GM12874 (cell line): Measurements from ENCODE around the gene CCDC180.

Experiments used
- TF ChIP-seq, protein P1 (sequence below): IDR thresholded peaks from 2 replicates; pipeline ENCODE4 v1.5.1; 2011; ENCODE audit warnings: low read depth, mild to moderate bottlenecking, control low read depth, low read length, moderate library complexity; ENCODE audit not compliant: insufficient read depth

Gene CCDC180

DNA sequence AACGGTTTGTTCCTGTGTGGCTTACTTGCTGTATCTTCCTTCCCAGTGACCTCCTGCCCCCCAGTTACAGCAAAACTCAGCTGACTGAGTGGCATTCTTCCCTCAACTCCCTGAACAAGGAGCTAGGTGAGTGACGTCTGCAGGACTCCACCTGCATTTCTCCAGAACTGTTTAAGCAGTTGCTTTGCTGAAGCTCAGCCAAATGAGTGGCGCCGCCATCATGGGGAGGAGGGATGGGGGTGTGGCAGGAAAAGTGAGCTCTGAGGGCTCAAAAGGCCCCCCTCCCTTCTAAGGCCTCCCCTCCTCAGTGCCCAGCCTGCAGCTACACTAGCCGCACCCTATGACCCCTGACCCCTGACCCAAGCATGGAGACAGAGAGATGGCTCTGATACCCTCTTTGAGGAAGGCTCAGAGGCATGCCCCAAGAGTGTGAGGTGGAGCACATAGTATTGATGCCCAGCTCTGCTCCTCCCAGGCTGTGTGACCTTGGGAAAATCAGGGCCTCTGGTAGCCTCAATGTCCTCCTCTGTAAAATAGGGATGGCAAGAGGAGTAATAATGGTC lies 12.7 kb downstream of the CCDC180 start:
- TF ChIP-seq, protein P1, sequence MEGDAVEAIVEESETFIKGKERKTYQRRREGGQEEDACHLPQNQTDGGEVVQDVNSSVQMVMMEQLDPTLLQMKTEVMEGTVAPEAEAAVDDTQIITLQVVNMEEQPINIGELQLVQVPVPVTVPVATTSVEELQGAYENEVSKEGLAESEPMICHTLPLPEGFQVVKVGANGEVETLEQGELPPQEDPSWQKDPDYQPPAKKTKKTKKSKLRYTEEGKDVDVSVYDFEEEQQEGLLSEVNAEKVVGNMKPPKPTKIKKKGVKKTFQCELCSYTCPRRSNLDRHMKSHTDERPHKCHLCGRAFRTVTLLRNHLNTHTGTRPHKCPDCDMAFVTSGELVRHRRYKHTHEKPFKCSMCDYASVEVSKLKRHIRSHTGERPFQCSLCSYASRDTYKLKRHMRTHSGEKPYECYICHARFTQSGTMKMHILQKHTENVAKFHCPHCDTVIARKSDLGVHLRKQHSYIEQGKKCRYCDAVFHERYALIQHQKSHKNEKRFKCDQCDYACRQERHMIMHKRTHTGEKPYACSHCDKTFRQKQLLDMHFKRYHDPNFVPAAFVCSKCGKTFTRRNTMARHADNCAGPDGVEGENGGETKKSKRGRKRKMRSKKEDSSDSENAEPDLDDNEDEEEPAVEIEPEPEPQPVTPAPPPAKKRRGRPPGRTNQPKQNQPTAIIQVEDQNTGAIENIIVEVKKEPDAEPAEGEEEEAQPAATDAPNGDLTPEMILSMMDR: no peak

DNA sequence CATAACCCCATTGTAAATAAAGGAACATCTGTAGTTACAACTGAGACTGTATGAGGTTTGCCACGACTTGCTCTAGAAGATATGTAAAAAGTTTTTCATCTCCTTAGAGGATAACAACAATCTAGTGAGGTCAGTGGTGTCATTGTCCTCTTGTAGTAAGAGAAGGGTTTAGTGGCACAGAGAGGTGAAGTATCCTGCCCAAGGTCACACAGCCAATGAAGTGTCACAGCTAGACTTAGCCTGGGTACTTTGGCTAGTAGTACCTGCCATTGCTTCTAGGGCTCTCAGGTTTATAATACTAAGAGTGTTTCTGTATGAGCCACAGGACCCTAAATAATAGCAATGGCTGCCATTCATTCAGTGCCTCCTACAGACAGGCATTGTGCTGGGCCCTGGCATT lies 13.8 kb downstream of the CCDC180 start:
- TF ChIP-seq, protein P1: no peak

DNA sequence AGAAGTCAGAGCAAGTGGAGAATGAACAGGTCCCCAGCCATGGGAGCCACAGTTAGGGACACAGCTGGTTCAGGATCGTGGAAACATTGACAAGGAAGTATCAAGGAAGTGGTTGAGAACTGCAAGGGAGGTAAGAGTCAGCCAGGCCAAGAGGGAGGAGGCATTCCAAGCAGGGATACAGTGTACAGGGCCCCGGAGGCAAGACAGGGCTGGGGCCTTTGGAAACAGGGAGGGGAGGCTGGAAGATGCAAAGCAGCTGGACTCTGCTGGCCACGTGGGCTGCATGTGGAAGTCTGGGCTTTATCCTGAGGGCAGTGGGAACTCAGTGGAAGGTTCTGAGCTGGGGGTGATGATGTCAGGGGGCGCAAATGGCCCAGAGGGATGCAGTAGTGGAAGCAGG lies 14.2 kb downstream of the CCDC180 start:
- TF ChIP-seq, protein P1: no peak

DNA sequence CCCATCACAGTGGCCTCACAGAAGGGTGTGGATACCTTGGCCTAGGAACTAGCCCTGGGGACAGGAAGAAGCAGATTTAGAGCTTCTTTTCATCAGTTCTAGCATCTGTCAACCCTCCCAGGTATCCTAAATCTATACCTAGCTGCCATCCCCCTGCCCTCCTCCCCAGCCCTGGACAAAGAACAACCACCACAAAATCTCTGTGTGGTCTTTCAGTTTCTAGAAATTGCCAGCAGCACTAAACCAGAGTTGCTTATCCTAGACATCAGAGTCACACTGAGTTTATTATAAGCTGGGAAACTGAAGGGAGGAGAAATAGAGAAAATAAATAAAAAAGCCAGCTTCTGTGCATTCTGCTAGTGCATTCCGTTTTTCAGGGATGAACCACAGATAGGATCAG lies 14.6 kb downstream of the CCDC180 start:
- TF ChIP-seq, protein P1: no peak

DNA sequence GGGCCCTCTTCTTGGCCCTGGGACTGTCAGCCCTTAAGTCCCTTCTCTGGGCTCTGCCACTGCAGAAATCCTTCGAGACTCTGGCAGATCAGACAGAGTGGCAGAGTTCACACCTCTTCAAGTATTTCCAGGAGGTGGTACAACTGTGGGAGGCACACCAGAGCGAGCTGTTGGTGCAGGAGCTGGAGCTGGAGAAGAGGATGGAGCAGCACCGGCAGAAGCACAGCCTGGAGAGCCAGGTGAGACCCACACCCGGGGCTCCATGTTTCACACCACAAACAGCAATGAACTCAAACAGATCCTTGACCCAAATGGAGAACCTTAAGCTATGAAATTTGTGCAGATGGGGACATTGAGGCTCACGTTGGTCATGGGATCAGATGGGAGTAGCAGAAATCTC lies 17.5 kb downstream of the CCDC180 start:
- TF ChIP-seq, protein P1: no peak

DNA sequence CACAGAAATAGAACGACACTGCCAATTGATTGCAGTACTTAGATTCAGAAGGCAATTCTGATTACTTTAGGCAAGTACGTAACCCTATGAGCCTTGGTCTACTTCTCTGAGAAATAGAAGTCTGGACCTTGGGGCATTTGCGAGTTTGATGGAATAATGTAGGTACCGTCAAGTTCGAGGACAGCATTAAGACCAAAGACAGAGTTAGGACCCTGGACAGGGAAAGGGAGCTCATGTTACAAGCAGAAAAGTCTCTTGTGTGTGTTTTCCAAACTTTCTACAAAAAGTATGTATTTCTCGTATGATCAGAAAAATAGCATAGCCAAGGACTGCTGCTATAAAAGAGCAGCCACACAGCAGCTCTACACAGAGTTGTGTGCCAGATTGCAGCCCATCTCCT lies 20.1 kb downstream of the CCDC180 start:
- TF ChIP-seq, protein P1: no peak

DNA sequence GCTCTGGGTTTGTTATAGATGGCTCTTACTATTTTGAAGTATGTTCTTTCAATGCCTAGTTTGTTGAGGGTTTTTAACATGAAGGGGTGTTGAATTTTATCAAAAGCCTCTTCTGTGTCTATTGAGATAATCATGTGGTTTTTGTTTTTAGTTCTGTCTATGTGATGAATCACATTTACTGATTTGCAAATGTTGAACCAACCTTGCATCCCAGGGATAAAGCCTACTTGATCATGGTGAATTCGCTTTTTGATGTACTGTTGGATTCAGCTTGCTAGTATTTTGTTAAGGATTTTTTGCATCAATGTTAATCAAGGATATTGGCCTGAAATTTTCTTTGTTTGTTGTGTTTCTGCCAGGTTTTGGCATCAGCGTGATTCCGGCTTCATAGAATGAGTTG lies 25.5 kb downstream of the CCDC180 start:
- TF ChIP-seq, protein P1: no peak
